GM10847 (cell line): ENCODE measurements around the gene HSF2.

Experiments
- POLR2A ChIP-seq: IDR thresholded peaks from 2 replicates; pipeline ENCODE4 v1.6.1; 2011; ENCODE audit not compliant: insufficient read length; ENCODE audit errors: extremely low read depth

HSF2 gene

DNA sequence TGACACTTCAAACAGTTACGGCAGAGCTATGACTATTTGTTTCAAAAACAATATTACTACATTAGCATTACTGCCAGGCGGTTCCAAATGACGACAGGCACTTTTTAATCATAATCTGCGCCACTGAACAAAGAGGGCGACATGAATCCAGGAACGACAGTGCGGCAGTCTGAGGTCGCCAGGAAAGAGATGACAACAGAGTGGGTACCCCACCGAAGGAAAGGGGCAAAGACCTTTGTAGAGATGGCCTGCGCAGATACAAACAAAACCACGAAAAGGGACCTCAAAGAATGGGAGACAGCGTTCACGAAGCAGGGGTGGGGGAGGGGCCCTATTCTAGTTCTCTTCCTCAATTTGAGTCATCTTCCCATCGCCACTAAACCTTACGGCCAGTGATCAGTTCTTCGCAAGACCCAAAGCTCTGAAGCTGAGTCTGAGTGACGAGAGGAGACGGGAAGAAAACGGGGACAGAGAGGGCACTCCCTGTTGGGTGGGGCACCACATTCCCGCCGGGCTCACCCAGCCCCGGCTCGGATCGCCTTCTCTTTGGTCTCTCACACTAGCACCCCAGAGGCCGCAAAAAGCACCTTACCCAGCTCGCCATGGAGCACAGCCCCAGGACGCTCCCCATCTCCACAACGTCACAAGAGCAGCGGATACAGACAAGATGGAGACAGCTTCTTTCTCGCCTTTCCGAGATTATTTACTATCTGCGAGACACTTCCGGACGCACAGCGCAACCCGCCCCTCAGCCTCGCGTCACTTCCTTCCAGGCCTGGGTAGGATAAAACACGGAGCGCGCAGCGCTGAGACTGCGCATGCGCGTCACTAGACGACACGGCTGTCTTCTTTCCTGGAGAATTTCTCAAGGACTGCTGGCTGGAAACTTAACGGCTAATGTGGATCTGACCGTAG lies 71.9 kb downstream of the HSF2 start, which contains the start of gene SERINC1:
Gene SERINC1 (minus strand): TSS at position 701 of the 915 bp plus-strand sequence. CDS start 70 bp downstream, at position 631.
- TF ChIP-seq POLR2A = peak; percentile 71

DNA sequence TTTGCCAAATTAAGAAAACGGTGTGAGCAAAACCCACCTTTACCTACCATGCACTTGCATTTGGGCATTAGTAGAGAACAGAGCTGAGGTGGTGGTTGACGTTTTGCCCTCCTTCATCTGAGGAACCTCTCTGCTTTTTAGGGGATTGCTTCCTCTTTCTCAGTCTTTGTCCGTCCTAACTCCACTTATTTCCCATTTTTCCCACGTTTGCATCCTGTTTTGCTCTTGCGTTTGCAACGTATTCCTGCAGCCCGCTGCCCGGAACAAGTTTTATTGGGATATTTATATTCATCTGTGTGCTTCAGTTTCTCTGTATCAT lies 72.5 kb downstream of the HSF2 start:
- TF ChIP-seq POLR2A = no peak

DNA sequence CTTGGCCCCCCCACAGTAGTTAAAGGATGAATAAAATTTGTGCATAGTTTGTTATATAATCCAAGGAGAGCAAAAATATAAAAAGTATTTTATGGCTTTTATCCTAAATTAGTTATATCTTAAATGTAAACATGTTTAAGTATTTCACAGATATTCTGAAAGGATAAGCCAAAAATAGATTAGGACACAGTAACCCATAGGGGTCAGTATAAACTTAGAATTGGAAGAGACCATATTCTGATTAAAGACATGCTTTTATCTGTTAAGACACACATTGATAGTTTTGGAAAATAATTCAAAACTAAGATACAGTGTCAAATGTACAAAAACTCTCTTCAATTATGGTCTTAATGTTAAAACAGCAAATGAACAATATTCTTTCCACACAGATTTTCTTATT lies 76.7 kb downstream of the HSF2 start:
- TF ChIP-seq POLR2A = no peak

GRCh38 chr6:122482750-122483080 lies 83.3 kb downstream of the HSF2 start:
- TF ChIP-seq POLR2A = no peak
